Activated CD4-positive, alpha-beta T cell treated with anti-CD3 and anti-CD28 coated beads for 24 hours (primary cell): Measurements from ENCODE around the gene GNPDA1.

ENCODE experiments used
- DNase-seq, 2 donors: peaks; one replicate each; pipeline ENCODE4 v3.0.0-alpha.2; 2020; ENCODE audit warnings: low read depth in 2 of 2

GNPDA1 gene

GRCh38 chr5:142023836-142024235, 11.0 kb upstream of the GNPDA1 start:
- no peak for DNase-seq

- no peak for DNase-seq
These were observed 7.4 kb upstream of the GNPDA1 start for GRCh38 chr5:142020122-142020659.

GRCh38 chr5:142017832-142018427, 5.1 kb upstream of the GNPDA1 start:
- no peak for DNase-seq

GRCh38 chr5:142016556-142016955, 3.7 kb upstream of the GNPDA1 start:
- DNase-seq = peak in 1 of 2 donors; percentile 38

GRCh38 chr5:142015781-142016533, 3.1 kb upstream of the GNPDA1 start:
- DNase-seq = peak in 1 of 2 donors; percentile 26

GRCh38 chr5:142014911-142015584, 2.2 kb upstream of the GNPDA1 start:
- DNase-seq = peak; percentile 35 to 48

- no peak for DNase-seq
These were observed 1.1 kb upstream of the GNPDA1 start for GRCh38 chr5:142013734-142014521.

- peak; percentile 53 to 69 for DNase-seq
These were observed 541 bp downstream of the GNPDA1 start for GRCh38 chr5:142012186-142012785.

- DNase-seq = no peak
These were observed 1.1 kb downstream of the GNPDA1 start for GRCh38 chr5:142011572-142012185.

GRCh38 chr5:142009886-142010285, 2.9 kb downstream of the GNPDA1 start:
- DNase-seq = no peak

GRCh38 chr5:142008813-142009212, 4.0 kb downstream of the GNPDA1 start:
- no peak for DNase-seq

- DNase-seq = no peak
These were observed 5.6 kb downstream of the GNPDA1 start for GRCh38 chr5:142007237-142007544.

GRCh38 chr5:142006363-142007236, 6.2 kb downstream of the GNPDA1 start:
- no peak for DNase-seq

- DNase-seq = no peak
These were observed 9.5 kb downstream of the GNPDA1 start for GRCh38 chr5:142003266-142003800.

GRCh38 chr5:142000704-142001484, 11.9 kb downstream of the GNPDA1 start:
- no peak for DNase-seq

- no peak for DNase-seq
These were observed 12.7 kb downstream of the GNPDA1 start for GRCh38 chr5:142000173-142000572.

- no peak for DNase-seq
These were observed 15.4 kb downstream of the GNPDA1 start for GRCh38 chr5:141997358-141997960.

- no peak for DNase-seq
These were observed 17.2 kb downstream of the GNPDA1 start for GRCh38 chr5:141995656-141996055.
